GM23338 (cell line): Measurements from ENCODE around the gene YIF1A.

Experiments used
- EZH2 ChIP-seq: fragments of 200-600 bp; sonication (generic); IDR thresholded peaks from one replicate; pipeline ENCODE4 v1.8.0; 2017; ENCODE audit warnings: antibody characterized with exemption, mild to moderate bottlenecking, low read depth; ENCODE audit not compliant: unreplicated experiment
- TF ChIP-seq, protein P1 (sequence below), 2 experiments: fragments of 200-600 bp in 1 of 2; sonication (generic) in 1 of 2; conservative IDR thresholded peaks; 2 replicates each; pipeline versions ENCODE4 v1.5.1 to v1.6.1; 2016 to 2017; ENCODE audit warnings: antibody characterized with exemption in 2 of 2, low read depth in 2 of 2, mild to moderate bottlenecking in 2 of 2, moderate library complexity in 1 of 2

- TF ChIP-seq, protein P1, sequence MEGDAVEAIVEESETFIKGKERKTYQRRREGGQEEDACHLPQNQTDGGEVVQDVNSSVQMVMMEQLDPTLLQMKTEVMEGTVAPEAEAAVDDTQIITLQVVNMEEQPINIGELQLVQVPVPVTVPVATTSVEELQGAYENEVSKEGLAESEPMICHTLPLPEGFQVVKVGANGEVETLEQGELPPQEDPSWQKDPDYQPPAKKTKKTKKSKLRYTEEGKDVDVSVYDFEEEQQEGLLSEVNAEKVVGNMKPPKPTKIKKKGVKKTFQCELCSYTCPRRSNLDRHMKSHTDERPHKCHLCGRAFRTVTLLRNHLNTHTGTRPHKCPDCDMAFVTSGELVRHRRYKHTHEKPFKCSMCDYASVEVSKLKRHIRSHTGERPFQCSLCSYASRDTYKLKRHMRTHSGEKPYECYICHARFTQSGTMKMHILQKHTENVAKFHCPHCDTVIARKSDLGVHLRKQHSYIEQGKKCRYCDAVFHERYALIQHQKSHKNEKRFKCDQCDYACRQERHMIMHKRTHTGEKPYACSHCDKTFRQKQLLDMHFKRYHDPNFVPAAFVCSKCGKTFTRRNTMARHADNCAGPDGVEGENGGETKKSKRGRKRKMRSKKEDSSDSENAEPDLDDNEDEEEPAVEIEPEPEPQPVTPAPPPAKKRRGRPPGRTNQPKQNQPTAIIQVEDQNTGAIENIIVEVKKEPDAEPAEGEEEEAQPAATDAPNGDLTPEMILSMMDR (conservative IDR thresholded peaks at IDR 0.05; ENCODE audit: low read depth in 2 of 2): no peak
- TF ChIP-seq EZH2: no peak
Observed at GRCh38 chr11:66333896-66334604, 45.1 kb upstream of the YIF1A start.
